ENCODE data around the gene FOXS1.
"Not testable (repeated sequence)": the region's sequence is repeated elsewhere in the genome, so short reads cannot be mapped to it uniquely, and the experiment has no call there.

Gene FOXS1

DNA sequence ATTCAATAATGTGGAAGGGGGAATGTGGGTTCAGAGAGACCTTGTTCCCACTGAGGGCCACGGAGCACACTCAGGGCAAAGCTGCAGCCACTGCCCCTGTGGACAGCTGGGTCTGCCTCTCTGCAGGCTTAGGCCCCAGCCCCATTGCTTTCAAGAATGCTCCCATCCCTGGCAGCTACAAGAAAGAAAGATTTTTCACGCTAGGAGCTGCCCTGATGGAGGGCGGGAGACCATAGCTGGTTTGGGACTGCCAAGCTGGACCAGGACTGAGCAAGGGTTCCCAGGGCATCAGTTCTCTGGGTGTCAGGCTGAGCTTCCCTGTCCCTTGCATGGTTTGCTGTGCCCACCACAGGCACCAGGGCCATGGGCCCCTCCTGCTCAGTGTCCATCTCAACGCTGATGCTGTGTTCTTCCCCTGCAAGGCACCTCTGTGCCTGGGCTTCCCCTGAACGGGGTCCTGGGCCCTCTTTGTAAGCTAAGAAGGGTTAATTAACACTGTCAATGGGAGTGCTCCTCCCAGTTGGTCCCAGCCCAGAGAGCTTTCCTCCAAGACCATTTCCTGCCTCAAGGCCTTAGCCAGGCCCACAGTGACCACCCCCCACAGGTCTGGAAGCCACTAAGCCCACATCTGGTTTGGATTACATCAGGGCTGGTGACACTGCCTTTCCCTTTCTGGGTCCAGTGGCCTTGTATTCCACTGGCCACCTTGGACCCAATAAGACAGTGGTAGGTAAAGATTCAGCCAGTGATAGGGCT is 8.4 kb downstream of the FOXS1 start:
- H3K4me3 ChIP-seq (ENCODE audit: low read length), result no peak overlapping the region
- H3K36me3 ChIP-seq (ENCODE audit: control insufficient read depth, insufficient read depth, low read length, severe bottlenecking), result no peaks in the 10 kb centered on the region
- no peak for DNase-seq (ENCODE audit: low read depth)
- no peak overlapping the region for H3K9ac ChIP-seq (ENCODE audit: low read length)
- no peaks in the 10 kb centered on the region for H3K9me3 ChIP-seq (ENCODE audit: control insufficient read depth, low read length)
- peaks cover 29% of the 10 kb centered on the region for H3K4me1 ChIP-seq (ENCODE audit: control insufficient read depth, insufficient read depth, low read length)
- H3K27me3 ChIP-seq (replicated peaks; ENCODE audit: control insufficient read depth, insufficient read depth, low read length), result peaks cover 30% of the 10 kb centered on the region

DNA sequence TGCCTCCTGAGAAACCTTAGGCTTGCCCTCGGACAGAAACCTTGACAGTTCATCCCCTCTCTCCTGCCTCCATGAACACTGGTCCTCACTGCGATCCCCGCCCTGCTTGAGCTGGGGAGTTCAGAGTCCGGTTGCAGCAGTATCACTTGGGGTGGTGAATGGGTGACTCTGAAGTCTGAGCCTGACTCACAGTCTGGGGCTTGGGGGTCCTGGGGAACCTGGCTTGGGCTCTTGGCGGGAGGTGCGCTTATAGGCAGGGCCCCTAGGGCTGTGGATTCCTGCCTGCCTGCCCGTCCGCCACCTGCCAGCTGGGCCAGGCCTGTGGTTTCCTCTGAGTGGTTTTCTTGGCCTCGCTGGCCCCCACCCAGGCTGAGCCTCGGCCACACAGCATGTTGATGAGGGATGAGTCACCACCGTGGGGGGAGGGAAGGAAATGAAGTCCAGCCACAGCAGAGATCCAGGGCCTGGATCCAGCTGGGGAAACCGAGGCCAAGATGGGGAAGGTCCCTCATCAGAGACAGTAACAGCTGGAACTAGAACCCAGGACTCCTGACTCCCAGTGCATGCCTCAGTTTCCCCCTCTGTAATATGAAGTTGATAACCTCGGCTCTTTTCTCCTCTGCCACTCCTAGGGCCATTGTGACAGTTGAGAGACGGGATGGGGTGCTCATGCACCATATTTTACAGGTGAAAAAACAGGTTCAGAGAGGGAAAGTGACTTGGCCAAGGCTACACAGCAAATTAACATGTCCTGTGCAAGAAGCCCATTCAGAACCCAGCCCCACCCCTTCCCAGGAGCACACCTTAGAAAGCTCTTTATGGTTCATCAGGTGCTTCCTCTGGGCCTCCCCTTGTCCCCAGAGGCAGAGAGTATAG is 9.2 kb downstream of the FOXS1 start:
- peak; percentile 87 for DNase-seq (ENCODE audit: low read depth)
- Histone ChIP-seq H3K9me3 (ENCODE audit: control insufficient read depth, low read length) (no peaks in the 10 kb centered on the region), H3K36me3 (ENCODE audit: control insufficient read depth, insufficient read depth, low read length, severe bottlenecking) (no peaks in the 10 kb centered on the region), H3K9ac (ENCODE audit: low read length) (no peak overlapping the region), H3K4me3 (ENCODE audit: low read length) (no peak overlapping the region), H3K4me1 (ENCODE audit: control insufficient read depth, insufficient read depth, low read length) (peaks cover 25% of the 10 kb centered on the region), H3K27me3 (replicated peaks; ENCODE audit: control insufficient read depth, insufficient read depth, low read length) (peaks cover 37% of the 10 kb centered on the region)

DNA sequence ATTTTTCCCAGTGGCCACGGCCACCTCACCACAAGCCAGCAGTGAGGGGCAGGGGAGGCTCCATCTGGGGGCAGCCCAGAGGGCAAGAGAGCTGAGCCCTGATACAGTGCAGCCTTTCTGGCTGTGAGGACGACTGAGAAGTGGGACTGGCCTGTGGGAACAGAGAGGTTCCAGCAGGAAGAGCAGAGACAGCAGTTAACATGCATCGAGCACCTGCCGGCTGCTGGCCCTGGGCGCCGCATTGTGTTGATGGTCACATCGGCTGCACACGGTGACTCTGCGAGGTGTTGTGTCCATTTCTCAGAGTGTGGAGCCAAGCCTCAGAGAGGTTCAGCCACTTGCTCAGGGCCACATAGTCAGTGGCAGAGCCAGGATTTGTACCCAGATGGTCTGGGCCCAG is 9.8 kb downstream of the FOXS1 start:
- Histone ChIP-seq H3K4me3 (ENCODE audit: low read length) (no peak overlapping the region), H3K9me3 (ENCODE audit: control insufficient read depth, low read length) (no peaks in the 10 kb centered on the region), H3K27me3 (replicated peaks; ENCODE audit: control insufficient read depth, insufficient read depth, low read length) (peaks cover 40% of the 10 kb centered on the region), H3K4me1 (ENCODE audit: control insufficient read depth, insufficient read depth, low read length) (peaks cover 25% of the 10 kb centered on the region), H3K9ac (ENCODE audit: low read length) (no peak overlapping the region), H3K36me3 (ENCODE audit: control insufficient read depth, insufficient read depth, low read length, severe bottlenecking) (no peaks in the 10 kb centered on the region)
- no peak for DNase-seq (ENCODE audit: low read depth)

DNA sequence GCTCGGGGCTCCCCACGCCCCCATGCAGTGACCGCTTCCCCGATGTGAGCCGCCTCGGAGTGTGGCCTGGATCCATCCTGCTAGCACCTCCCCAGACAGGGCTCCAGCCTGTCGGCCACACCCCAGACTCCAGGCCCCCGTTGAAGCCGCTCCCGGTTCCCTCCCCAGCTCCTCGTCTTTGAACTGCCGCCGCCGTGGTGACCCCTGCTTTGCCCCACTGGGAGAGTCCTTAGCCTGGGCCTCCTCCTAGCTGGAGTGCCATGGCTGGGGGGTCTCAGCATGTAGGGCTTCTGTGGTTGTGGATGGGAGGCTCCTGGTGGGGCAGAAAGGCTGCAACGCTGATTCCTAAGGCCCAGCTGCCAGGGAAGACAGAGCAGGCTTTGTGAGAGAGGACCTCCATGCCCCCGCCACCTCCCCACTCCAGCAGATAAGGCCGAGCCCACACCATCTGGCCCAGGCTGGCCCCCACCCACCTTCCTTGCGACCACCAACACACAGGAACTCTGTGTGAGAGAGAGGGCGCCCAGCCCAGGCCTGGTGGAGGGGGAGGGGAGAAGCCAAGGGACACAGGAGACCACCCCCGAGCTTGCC is 11.4 kb downstream of the FOXS1 start:
- no peaks in the 10 kb centered on the region for H3K9me3 ChIP-seq (ENCODE audit: control insufficient read depth, low read length)
- no peak overlapping the region for H3K9ac ChIP-seq (ENCODE audit: low read length)
- no peaks in the 10 kb centered on the region for H3K36me3 ChIP-seq (ENCODE audit: control insufficient read depth, insufficient read depth, low read length, severe bottlenecking)
- DNase-seq (ENCODE audit: low read depth), result no peak
- H3K27me3 ChIP-seq (replicated peaks; ENCODE audit: control insufficient read depth, insufficient read depth, low read length), result peaks cover 55% of the 10 kb centered on the region
- H3K4me1 ChIP-seq (ENCODE audit: control insufficient read depth, insufficient read depth, low read length), result peaks cover 25% of the 10 kb centered on the region
- H3K4me3 ChIP-seq (ENCODE audit: low read length), result no peak overlapping the region

DNA sequence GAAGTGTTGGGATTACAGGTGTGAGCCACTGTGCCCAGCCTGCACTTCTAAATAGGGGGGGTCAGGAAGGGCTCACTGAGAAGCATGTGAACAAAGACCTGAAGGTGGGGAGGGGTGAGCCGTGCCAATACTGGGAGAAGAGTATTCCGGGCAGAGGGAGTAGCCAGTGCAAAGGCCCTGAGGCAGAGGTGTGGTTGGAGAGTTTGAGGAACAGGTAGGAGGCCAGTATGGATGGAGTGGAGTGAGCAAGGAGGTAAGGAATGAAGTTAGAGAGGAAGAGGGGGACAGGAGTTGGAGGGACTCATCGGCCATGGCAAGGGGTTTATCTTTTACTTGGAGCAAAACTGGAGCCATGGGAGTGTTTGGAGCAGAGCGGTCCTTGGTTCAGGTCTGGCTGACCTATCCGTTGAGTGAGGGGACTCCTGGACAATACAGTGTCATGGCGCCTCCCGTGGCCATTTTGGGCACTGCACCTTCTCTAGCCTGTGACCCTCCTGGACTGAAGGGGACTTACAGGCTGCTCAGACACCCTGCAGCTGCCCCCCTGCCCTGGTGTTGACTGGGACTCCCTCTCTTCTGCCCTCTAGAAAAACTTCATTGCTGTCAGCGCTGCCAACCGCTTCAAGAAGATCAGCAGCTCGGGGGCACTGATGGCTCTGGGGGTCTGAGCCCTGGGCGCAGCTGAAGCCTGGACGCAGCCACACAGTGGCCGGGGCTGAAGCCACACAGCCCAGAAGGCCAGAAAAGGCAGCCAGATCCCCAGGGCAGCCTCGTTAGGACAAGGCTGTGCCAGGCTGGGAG is 12.1 kb downstream of the FOXS1 start:
- DNase-seq (ENCODE audit: low read depth), result peak; percentile 61
- Histone ChIP-seq H3K4me1 (ENCODE audit: control insufficient read depth, insufficient read depth, low read length) (peaks cover 23% of the 10 kb centered on the region), H3K4me3 (ENCODE audit: low read length) (no peak overlapping the region), H3K36me3 (ENCODE audit: control insufficient read depth, insufficient read depth, low read length, severe bottlenecking) (no peaks in the 10 kb centered on the region), H3K9ac (ENCODE audit: low read length) (no peak overlapping the region), H3K27me3 (replicated peaks; ENCODE audit: control insufficient read depth, insufficient read depth, low read length) (peaks cover 61% of the 10 kb centered on the region), H3K9me3 (ENCODE audit: control insufficient read depth, low read length) (no peaks in the 10 kb centered on the region)

DNA sequence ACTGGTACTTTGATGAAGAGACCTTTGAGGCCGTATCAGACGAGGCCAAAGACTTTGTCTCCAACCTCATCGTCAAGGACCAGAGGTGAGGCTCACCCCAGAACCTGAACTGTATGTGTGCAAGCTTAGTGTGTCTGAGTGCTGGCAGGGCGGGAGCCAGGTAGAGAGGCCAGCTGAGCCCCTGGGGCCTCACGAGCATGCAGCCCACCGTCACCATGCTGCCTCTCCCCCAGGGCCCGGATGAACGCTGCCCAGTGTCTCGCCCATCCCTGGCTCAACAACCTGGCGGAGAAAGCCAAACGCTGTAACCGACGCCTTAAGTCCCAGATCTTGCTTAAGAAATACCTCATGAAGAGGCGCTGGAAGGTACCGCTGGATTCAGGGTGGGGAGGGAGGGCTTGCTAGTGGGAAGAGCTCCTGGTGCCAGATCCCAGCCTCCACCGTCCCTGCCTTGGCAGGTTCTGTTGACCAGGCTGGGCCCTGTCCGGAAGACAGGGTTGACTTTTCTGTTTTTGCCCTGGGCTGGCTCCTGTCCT is 13.6 kb downstream of the FOXS1 start:
- no peak for DNase-seq (ENCODE audit: low read depth)
- H3K4me1 ChIP-seq (ENCODE audit: control insufficient read depth, insufficient read depth, low read length), result peaks cover 11% of the 10 kb centered on the region
- H3K27me3 ChIP-seq (replicated peaks; ENCODE audit: control insufficient read depth, insufficient read depth, low read length), result peaks cover 70% of the 10 kb centered on the region
- H3K9ac ChIP-seq (ENCODE audit: low read length), result no peak overlapping the region
- no peaks in the 10 kb centered on the region for H3K36me3 ChIP-seq (ENCODE audit: control insufficient read depth, insufficient read depth, low read length, severe bottlenecking)
- H3K4me3 ChIP-seq (ENCODE audit: low read length), result no peak overlapping the region
- no peaks in the 10 kb centered on the region for H3K9me3 ChIP-seq (ENCODE audit: control insufficient read depth, low read length)

DNA sequence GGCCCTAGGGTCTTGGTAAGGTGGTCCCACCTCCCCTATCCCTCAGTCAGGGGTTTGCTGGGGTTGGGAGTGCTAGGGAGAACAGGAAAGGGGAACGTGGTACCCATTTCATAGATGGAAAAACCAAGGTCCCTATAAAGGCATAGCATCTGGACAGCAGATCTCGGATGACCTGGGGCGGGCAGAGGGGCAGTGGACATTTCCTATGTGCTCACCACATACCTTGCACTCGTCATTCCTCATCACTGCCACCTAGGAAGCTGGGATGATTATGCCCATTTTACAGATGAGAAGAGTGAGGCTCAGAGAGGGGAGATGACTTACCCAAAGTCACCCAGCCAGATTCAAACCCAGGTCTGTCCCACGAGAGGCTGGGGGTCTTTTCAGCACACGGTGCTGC is 14.2 kb downstream of the FOXS1 start:
- H3K36me3 ChIP-seq (ENCODE audit: control insufficient read depth, insufficient read depth, low read length, severe bottlenecking), result no peaks in the 10 kb centered on the region
- H3K9me3 ChIP-seq (ENCODE audit: control insufficient read depth, low read length), result no peaks in the 10 kb centered on the region
- no peak for DNase-seq (ENCODE audit: low read depth)
- no peak overlapping the region for H3K9ac ChIP-seq (ENCODE audit: low read length)
- H3K4me1 ChIP-seq (ENCODE audit: control insufficient read depth, insufficient read depth, low read length), result peaks cover 5% of the 10 kb centered on the region
- peaks cover 76% of the 10 kb centered on the region for H3K27me3 ChIP-seq (replicated peaks; ENCODE audit: control insufficient read depth, insufficient read depth, low read length)
- H3K4me3 ChIP-seq (ENCODE audit: low read length), result no peak overlapping the region

DNA sequence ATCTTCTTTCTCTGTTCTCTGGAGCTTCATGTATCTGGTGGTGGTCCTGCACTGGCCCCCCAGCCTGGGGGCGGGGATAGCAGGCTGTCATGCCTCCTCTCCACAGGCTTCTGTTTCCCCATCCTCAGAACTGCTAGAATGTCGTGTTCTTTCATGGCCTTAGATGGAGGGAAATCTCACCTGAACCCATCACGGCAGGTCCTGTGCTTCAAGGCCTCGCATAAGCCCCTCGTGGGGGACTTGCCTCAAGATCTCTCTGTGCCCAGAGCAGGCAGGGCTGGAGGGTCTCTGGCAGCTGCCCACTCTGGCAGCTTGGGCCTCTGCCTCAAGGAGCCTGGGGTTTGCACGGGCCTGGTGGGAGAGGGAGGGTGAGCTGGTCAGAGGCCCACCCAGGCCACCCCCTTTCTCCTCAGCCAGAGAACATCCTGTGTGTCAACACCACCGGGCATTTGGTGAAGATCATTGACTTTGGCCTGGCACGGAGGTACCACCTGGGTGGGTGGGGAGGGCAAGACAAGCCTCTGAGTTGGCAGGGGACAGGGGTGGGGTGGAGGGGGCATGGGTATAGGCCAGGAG is 14.9 kb downstream of the FOXS1 start:
- DNase-seq (ENCODE audit: low read depth), result no peak
- no peaks in the 10 kb centered on the region for H3K9me3 ChIP-seq (ENCODE audit: control insufficient read depth, low read length)
- no peak overlapping the region for H3K4me3 ChIP-seq (ENCODE audit: low read length)
- H3K36me3 ChIP-seq (ENCODE audit: control insufficient read depth, insufficient read depth, low read length, severe bottlenecking), result no peaks in the 10 kb centered on the region
- H3K4me1 ChIP-seq (ENCODE audit: control insufficient read depth, insufficient read depth, low read length), result no peaks in the 10 kb centered on the region
- H3K27me3 ChIP-seq (replicated peaks; ENCODE audit: control insufficient read depth, insufficient read depth, low read length), result peaks cover 79% of the 10 kb centered on the region
- no peak overlapping the region for H3K9ac ChIP-seq (ENCODE audit: low read length)

DNA sequence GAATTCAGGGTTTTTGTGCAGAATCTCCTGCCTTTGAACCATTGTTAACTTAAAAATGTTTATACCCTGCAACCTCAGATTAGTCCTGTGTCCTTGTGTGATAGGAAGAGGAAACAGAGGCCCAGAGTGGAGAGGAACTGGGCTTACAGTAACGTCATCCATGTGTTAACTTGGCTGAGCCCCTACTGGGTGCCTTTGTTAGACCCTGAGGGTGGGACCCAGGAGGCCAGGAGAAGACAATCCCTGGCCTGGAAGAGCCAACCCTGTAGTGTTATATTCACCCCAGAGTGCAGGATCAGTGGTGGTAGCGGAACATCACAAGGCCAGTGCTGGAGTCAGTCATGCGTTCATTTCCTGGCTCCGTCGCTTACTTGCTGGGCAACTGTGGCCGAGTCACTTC is 15.7 kb downstream of the FOXS1 start:
- no peak for DNase-seq (ENCODE audit: low read depth)
- H3K36me3 ChIP-seq (ENCODE audit: control insufficient read depth, insufficient read depth, low read length, severe bottlenecking), result no peaks in the 10 kb centered on the region

DNA sequence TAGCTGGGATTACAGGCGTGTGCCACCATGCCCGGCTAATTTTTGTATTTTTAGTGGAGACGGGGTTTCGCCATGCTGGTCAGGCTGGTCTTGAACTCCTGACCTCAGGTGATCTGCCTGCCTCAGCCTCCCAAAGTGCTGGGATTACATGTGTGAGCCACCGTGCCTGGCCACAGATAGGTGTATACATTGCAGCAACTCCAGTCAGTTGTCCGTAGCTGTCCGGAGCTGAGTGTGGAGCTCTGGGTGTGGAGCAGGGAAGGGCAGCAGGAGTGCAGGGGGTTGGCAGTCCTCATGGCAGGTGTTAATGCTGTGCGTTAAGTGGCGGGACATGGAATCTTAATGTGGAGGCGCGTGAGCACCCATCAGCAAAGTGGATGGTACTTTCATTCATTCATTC is 17.4 kb downstream of the FOXS1 start:
- H3K9ac ChIP-seq (ENCODE audit: low read length); H3K4me1 ChIP-seq (ENCODE audit: control insufficient read depth, insufficient read depth, low read length); H3K4me3 ChIP-seq (ENCODE audit: low read length); H3K36me3 ChIP-seq (ENCODE audit: control insufficient read depth, insufficient read depth, low read length, severe bottlenecking); DNase-seq (ENCODE audit: low read depth); H3K9me3 ChIP-seq (ENCODE audit: control insufficient read depth, low read length): not testable (repeated sequence)
- peaks cover 83% of the 10 kb centered on the region for H3K27me3 ChIP-seq (replicated peaks; ENCODE audit: control insufficient read depth, insufficient read depth, low read length)

More for the DNA sequence above, 15.7 kb downstream of the FOXS1 start:
- Histone ChIP-seq H3K27me3 (replicated peaks; ENCODE audit: control insufficient read depth, insufficient read depth, low read length) (peaks cover 80% of the 10 kb centered on the region), H3K4me3 (ENCODE audit: low read length) (no peak overlapping the region), H3K4me1 (ENCODE audit: control insufficient read depth, insufficient read depth, low read length) (no peaks in the 10 kb centered on the region), H3K9ac (ENCODE audit: low read length) (no peak overlapping the region), H3K9me3 (ENCODE audit: control insufficient read depth, low read length) (no peaks in the 10 kb centered on the region)
